Heart left ventricle (tissue), 13 donors: ENCODE measurements around the gene RPAP3.

Experiments used
- CTCF ChIP-seq, 12 donors: fragments of 200-600 bp; sonication (generic) in 4 of 12; IDR thresholded peaks; one replicate each; pipeline versions ENCODE4 v1.5.0 to v1.8.0; 2018 to 2022; ENCODE audit warnings: antibody characterized with exemption in 12 of 12, mild to moderate bottlenecking in 5 of 12
- POLR2A ChIP-seq, 2 donors: fragments of 450-650 bp; IDR thresholded peaks; one replicate each; pipeline ENCODE4 v1.6.1; 2017; ENCODE audit warnings: antibody characterized with exemption in 2 of 2, mild to moderate bottlenecking in 2 of 2, moderate library complexity in 2 of 2
- donor health status: ischemic (EF 13 %, LVEDD 7.1; RV severe dilation, severe dysfunction).
- donor health status: DM: no; HTN: yes; CAD: no.
- donor health status: DM: no; HTN: no; CAD: no.
- donor health status: ischemic (EF 25% LVEDD 6.9; RV normal size, moderate dysfunction).
- donor health status: ischemic (EF 25% LVEDD 5.7; RV mildly dilated, moderate dysfunction).
- donor health status: ischemic (EF 35%, LVEDD 5.7; RV mildly dilated, moderate dysfunction).
- donor health status: nonischemic (EF 11% LVEDD 7.7; RV severe dilation, severe dysfunction).
- donor health status: DM: yes; HTN: yes; CAD: no.
- donor health status: PGD.
- donor health status: ischemic (EF 29% LVEDD 5.4; RV normal size, mild dysfunction).
- donor health status: nonischemic (EF 23%, LVEDD 6.1; RV moderate dilation, normal function).

- no peak for TF ChIP-seq CTCF (IDR thresholded peaks at IDR 0.05)
- TF ChIP-seq POLR2A (IDR thresholded peaks at IDR 0.05): peak in 1 of 2 donors; percentile 9
Observed at GRCh38 chr12:47753021-47754001, 47.5 kb upstream of the RPAP3 start.
